K562 (cell line): ENCODE data around the gene ACER3.

Experiments
- BMI1 ChIP-seq: fragments of 150-350 bp; IDR thresholded peaks from 2 replicates; pipeline ENCODE4 v1.6.1; 2014; ENCODE audit warnings: low read length
- IRF2 ChIP-seq: sonication (generic); formaldehyde crosslinking; IDR thresholded peaks from 2 replicates; pipeline ENCODE4 v1.8.1; 2022; ENCODE audit warnings: mild to moderate bottlenecking, missing genetic modification reagents
- NFRKB ChIP-seq: fragments of 450-650 bp; IDR thresholded peaks from 2 replicates; pipeline ENCODE4 v1.6.1; 2016; ENCODE audit warnings: low read depth
- THRB ChIP-seq: fragments of 450-650 bp; formaldehyde crosslinking; conservative IDR thresholded peaks from 2 replicates; pipeline ENCODE4 v1.4.0; 2022; ENCODE audit warnings: mild to moderate bottlenecking, missing genetic modification characterization
- ZFP1 ChIP-seq: fragments of 450-650 bp; formaldehyde crosslinking; IDR thresholded peaks from 2 replicates; pipeline ENCODE4 v1.4.0; 2020; ENCODE audit warnings: mild to moderate bottlenecking, mixed read lengths
- ZNF384 ChIP-seq: IDR thresholded peaks from 2 replicates; pipeline ENCODE4 v1.6.1; 2012; ENCODE audit warnings: low read depth, low read length, improper control_type of control experiment
- ZNF740 ChIP-seq, 3 experiments: fragments of 200-800 bp in 1 of 3; sonication (Bioruptor generic) in 1 of 3; sonication (generic) in 1 of 3; formaldehyde crosslinking in 1 of 3; IDR thresholded peaks; 2 replicates each; pipeline versions ENCODE4 v1.6.1 to v1.8.0; 2016 to 2022; ENCODE audit warnings: mild to moderate bottlenecking in 2 of 3, missing compliant biosample characterization in 2 of 3, missing genetic modification characterization in 2 of 3, missing genetic modification reagents in 1 of 3

DNA sequence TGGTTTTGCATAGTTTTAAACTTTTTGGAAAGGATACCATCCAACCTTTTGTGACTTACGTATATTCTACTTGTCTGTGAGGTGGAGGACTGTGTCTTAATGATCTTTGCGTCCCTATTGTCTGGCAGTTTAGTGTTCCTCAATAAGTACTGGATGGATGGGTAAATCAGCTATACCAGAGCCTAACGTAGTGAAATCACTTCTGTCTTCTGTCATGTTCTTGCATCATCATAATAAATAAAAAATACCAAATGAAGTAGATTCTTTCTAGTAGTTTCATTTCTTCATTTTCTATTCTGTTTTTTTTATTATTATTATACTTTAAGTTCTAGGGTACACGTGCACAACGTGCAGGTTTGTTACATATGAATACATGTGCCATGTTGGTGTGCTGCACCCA is 66.4 kb downstream of the ACER3 start:
- TF ChIP-seq THRB (CRISPR knock-in tag): no peak
- no peak for TF ChIP-seq IRF2 (CRISPR knock-in tag)
- TF ChIP-seq ZNF740 (CRISPR knock-in tag; IDR thresholded peaks at IDR 0.05): no peak
- TF ChIP-seq ZNF740 (tag; IDR thresholded peaks at IDR 0.05): no peak
- no peak for TF ChIP-seq ZFP1 (CRISPR knock-in tag)
- TF ChIP-seq NFRKB: no peak
- TF ChIP-seq BMI1: no peak
- TF ChIP-seq ZNF384: no peak
